ENCODE measurements around the gene LDB2.

LDB2 gene

DNA sequence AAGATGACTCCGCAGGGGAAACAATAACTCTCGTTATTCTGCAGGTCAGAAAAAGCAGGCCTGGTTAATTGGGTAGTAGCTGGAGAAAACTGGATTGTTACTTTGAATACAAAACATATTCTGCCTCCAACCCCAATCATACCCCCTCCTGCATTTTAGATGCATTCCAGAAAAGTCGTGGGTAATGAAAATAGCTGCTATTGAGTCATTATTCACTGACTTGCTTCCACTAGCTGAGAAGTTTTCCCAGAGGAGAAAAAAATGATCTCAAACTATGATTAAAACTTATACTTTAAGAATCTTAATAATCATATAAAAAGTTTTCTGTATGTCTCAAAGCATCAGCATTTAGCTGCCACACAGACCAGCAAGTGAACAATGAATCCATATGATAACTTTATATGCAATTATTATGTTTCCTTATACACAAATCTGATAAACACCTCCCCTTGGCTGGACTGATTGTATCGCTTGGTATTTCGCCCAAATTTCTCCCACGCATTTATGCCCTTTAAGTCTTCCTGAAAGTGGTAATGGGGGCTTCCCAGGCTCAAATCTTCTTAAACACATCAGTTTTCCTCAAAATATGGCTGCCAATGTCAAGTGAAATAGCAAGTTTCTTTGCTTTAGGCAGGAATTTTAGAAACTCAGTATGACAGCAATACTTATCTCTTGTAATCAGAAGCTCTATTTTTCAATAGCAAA is 181.0 kb downstream of the LDB2 start:
- no peak for DNase-seq

DNA sequence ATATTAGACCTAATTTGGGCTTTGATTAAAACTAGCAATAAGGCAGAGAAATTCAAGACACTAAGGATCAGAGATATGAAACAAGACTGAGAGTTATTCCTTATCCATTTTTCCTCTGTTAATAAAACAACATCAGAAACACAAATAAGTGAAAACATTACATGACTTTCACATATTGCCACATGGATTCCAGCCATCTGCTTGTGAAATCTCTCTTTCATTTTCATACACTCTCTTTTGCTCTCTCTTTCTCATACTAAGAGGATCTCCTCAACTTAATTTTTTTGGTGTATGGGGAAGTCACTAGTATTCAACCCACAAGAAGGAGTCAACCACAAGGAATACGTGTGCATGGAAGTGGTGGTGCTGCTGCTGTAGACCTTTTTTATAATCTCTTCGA is 183.0 kb downstream of the LDB2 start:
- DNase-seq = no peak

- DNase-seq = no peak
These were observed 184.3 kb downstream of the LDB2 start for GRCh38 chr4:16714191-16714590.

GRCh38 chr4:16713696-16714095 is 184.7 kb downstream of the LDB2 start:
- DNase-seq = no peak

DNA sequence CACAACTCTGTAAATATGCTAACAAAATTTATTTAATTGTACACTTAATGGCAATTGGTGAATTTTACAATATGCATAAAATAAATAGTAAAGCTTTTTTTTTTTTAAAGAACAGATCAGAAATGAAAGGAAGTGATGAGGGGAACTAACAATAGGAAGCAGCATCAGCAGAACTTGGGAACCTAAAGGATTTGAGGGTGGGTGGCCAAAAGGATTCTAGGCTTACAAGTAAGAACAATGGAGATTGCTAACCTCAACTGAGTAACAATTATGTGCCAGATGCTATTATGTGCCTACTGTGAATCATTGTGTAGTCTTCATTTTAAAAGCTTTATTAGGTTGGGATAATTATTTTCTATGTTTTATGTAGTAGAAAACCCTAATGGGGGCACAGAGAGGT is 185.2 kb downstream of the LDB2 start:
- no peak for DNase-seq

- no peak for DNase-seq
These were observed 188.2 kb downstream of the LDB2 start for GRCh38 chr4:16710198-16710597.

DNA sequence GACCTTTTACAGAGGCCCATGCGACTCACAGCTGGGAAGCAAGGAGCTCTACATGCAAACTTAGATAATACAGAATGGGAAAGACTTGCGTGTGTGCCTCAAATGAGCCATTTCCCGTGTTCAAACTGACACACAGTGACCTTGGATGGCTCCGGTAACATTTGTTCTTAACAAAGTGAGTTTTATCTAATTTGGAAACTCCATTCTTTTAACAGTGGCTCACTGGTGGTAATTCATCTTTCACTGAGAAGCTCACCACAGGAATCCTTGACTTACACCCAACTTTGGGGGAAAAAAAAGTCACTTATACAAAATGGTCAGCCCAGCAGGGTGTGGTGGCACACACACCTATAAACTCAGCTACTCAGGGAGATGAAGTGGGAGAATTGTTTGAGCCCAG is 190.6 kb downstream of the LDB2 start:
- DNase-seq = no peak

DNA sequence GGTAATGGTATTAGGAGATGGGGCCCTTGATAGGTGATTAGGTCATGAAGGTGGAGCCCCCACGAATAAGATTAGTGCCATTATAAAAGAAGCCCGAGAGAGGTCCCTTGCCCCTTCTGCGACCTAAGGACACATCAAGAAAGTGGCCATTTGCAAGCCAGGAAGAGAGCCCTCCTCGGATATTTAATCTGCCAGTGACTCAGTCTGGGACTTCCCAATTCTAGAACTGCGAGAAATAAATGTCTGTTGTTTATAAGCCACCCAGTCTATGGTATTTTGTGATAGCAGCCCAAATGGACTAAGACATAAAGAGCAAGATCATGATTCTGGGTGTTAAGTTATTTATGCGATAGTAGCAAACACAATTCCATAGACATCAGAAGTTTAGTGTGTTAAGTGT is 192.2 kb downstream of the LDB2 start:
- DNase-seq = no peak

DNA sequence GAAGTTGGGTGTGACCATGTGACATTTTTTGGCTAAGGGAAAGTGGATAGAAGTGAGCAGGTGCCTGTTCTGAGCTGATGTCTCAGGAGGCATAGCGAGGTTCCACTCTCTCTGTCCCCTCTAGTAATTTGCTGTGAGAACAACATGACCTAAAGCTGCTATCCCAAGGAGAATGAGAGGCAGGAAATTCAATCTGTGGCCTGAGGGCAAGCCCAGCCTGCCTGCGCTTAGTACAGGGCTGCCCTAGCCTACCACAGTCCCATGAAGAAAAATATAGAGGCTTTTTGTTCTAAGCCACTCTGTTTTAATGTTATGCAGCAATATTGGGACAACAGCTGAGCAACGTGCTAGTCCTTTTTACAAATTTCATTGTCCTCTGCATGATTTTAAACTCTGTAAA is 193.1 kb downstream of the LDB2 start:
- DNase-seq = no peak

- DNase-seq = no peak
These were observed 194.0 kb downstream of the LDB2 start for GRCh38 chr4:16704489-16704888.

DNA sequence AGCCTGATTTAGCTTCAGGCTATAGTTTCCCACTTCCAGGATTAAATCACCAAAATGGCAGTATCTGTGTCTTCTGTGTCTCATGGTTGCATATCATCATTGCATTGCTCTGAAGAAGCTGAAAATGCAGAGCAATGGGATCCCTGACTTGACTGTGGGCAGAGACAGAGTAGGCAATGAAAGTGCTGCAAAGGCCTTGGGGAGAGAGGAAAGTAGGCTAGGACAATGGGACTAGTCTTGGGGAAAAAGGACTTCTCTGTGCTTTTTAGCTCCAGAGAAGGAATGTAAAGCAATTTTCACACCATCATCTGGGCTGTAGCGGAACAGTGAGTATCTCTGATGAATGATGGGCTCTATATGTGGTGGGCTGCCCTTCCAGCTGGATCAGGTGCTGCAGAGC is 202.5 kb downstream of the LDB2 start:
- DNase-seq = no peak

- DNase-seq = no peak
These were observed 203.6 kb downstream of the LDB2 start for GRCh38 chr4:16694884-16695276.

DNA sequence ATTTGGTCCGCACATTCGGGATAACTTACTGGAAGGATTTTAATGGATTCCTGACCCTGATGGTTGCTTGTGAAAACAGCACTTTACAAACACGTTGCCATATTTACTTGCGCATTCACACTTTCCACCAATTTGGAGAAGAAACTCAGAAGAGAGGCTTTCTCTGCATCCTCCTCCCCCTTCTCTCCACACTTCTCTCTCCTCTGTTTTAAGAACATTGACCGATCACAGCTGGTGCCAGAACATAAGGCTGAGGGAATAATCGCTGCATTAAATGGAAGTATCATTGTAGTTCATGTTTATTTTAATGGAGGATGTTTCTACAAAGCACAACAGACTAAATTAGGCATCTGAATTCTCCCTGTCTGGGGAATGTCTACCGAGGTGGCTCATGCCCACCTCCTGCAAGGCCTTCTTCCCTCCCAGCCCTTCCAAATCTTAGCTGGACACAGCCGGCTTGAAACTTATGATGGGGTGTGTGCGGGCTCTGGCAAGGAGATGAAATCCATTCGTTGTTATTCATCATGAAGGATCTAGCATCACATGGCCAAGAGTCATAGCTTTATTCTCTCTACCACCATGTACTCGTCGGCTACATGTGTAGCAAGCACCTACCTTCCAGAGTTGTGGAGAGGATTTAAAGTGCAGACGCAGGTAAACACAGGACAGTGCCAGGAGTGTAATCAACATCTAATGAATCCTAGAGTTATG is 204.1 kb downstream of the LDB2 start:
- DNase-seq = no peak

DNA sequence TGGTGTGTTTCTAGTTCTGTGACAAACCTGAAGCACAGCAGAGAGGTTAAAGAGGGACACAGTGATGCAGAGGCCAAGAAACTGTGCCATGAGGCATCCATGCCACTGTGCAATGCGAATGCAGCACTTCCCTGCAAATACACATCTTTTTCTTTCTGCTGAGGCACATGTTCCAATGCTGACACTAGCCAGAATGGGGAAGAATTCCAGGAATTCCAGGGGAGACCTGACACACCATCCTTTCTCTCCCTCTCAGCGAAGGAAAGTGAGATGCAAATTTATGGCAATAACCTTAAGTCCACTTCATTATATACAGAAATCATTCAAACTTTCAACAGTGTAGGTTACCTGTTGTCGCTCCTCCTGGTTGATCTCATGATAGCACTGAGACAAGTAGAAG is 204.8 kb downstream of the LDB2 start:
- no peak for DNase-seq

DNA sequence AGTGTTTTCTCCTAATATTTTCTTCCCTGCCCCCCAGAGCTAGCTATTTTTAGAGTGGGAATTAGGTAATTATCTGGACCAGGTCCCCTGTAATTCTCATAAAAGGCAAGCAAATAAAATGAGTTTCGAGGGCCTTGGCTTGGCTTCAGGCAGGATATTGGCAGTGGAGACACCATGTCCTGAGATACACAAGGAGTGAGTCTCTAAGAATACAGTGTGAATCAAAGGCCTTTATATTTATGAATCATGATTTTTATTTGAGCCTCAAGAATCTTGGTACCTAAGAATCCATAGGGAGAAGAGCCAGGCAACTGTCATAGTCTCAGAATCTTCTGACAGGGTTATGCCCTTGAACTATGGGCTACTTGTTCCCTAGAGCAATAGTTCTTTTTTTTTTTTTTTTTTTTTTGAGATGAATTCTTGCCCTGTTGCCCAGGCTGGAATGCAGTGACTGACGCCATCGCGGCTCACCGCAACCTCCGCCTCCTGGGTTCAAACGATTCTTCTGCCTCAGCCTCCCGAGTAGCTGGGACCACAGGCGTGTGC is 205.4 kb downstream of the LDB2 start:
- DNase-seq = no peak

DNA sequence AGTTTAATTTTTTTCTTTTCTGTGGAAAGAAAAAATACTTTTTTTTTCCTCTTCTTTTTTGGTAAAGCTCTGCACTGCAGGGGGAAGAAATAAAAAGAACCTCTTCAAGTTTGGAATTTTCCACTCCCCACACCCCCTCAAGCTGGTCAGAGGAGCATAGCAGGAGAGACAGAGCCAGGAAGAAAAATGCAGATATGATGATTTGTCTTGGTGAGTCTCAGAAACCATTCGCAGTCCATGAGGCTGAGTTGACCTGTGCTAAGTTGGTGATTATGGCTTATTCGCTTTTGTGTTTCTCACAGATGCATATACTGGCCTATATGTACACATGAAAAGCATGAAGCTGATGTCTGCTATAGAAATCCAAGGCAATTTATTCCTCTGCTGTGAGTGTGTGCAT is 205.9 kb downstream of the LDB2 start:
- DNase-seq = no peak

DNA sequence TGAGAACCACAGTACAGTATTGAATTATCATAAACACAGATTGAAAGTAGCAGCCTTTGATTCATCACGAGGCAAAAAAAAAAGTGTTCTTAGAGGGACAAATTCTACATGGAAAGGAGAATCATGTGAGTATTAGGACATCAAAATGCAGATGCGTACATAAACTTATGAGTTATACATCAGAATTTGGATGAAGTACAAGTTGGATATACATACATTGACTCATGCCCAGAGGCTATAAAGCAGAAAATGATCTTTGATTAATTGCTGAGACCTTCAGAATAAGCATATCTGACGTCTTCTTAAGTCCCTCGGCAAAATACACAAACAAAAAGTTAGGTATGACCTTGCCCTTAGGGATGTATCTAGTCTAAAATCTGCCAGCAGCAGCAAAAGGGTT is 206.4 kb downstream of the LDB2 start:
- no peak for DNase-seq

DNA sequence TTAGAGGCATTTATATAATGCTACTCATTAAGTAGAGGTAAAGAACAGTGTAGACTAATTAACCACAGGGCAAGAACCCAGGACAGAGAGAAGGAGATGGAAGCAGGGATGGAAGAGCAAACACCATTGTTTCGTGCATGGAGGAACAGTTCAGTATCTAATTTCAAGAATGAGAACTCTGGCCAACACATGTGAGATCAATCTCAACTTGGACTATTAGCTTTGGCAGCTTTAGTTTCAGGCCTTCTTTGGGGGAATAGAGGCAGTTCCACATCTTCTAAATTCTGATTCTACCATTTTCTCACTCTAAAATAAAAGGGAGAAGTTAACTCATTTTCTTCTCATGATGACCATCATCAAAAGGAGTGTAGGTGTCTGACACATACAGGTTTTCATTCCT is 207.0 kb downstream of the LDB2 start:
- no peak for DNase-seq

DNA sequence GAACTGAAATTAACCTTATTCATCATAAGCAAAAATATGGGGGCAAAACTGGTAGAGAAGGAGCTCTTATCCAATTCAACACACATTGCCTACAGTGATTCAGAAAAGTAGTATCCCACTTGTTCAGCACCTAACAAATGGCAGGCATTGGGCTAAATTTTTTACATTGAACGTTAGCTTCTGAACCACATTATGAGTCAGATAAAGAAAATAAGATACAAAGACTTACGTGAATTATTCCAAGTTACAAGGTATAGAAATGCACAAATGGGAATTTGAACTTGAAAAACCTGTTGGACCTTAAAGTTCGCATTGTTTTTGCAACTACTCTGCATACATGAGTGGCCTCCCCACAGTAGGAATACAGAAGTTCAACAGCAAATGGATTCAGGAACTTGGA is 210.6 kb downstream of the LDB2 start:
- no peak for DNase-seq

DNA sequence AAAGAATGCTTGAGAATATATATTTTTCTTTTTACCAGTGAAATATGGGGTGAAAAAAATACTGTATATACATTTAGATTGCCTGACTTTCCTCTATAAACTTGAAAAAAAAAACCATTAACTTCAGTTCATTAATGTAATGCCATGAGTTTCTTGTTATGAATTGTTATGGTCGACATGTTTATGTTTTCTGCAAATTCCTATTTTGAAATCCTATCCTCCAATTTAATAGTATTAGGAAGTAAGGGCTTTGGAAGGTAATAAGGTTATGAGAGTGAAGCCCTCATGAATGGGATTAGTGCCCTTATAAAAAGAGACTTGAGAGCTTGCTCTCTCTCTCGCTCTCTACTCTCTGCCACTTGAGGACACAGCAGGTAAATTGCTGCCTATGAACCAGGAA is 211.4 kb downstream of the LDB2 start:
- no peak for DNase-seq

GRCh38 chr4:16686195-16686594 is 212.2 kb downstream of the LDB2 start:
- DNase-seq = no peak

GRCh38 chr4:16685536-16685935 is 212.9 kb downstream of the LDB2 start:
- no peak for DNase-seq

DNA sequence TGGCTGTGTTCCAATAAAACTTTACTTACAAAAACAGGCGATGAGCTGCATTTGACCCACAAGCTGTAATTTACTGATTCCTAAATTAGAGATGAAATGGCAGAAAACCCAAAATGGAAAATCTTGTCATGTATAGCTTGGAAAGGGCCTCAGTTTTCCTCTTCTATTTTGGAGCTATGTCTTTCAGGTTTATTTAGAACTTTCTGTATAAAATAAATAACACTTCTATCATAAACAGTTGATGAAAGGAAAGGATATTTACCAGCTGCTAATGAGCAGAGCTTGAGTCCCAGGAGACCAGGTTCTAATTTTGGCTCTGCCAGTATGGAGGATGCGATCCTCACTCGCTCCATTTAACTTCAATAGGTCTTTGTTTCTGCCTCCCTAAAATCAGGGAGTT is 213.5 kb downstream of the LDB2 start:
- no peak for DNase-seq

- DNase-seq = no peak
These were observed 214.3 kb downstream of the LDB2 start for GRCh38 chr4:16684097-16684496.

DNA sequence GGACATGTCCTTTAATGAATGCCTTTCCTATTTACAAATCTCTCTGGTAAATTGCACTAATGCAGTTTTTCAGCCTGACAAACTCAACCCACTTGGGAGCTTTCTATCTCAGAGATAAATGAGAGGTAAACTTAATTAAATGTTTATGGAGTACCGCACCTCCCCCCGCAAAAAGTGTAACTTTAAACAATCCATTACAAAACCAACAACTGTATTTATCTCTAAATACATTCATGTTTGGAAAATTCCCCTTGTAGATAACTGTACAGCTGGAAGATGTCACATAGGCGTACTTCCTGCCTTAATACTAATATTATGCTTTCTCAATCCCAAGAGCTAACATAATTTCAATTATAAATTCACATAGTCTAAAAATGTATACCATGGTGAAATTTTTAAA is 215.5 kb downstream of the LDB2 start:
- DNase-seq = no peak
